HCT116 (cell line): Measurements from ENCODE around the gene BBC3. TPM values are rescaled to one million over a fixed set of nuclear protein-coding genes. Genes with fewer than 3 reads are reported as not detected.
A peak's percentile ranks its signal among the peaks of the same experiment; 100 is the strongest.

Source experiments
- ATAC-seq: fragments of 200-7000 bp; cut with Tn5 transposase; 2 replicates; pipeline ENCODE4 v1.9.1; 2020; ENCODE audit warnings: mild to moderate bottlenecking, moderate library complexity
- BruUV-seq: library from RNA; stranded (reverse); fragments of 400-500 nt; replicated peaks from 2 replicates; lab custom pipeline; 2021; lab: Mats Ljungman, UMichigan
- CTCF ChIA-PET: fragments of 300-600 bp; sonication (Branson Sonifier 250); formaldehyde crosslinking; loops from one replicate; lab custom pipeline; 2021; ENCODE audit warnings: antibody characterized with exemption; lab: Charles Lee
- POLR2A ChIA-PET: fragments of 300-600, 350-600 bp; sonication (Branson Sonifier 250); formaldehyde crosslinking; loops from one replicate; lab custom pipeline; 2021; ENCODE audit warnings: antibody characterized with exemption; lab: Charles Lee
- RAD21 ChIA-PET, 2 experiments: fragments of 300-600 bp; sonication (Branson Sonifier 250); formaldehyde crosslinking; loops; one replicate each; lab custom pipeline; 2023; ENCODE audit warnings: low total read pairs in 2 of 2; ENCODE audit not compliant: uncharacterized antibody in 2 of 2, unreplicated experiment in 2 of 2, low non-redundant PET in 1 of 2; lab: Charles Lee
- DNase-seq: peaks from one replicate; pipeline ENCODE4 v3.0.0-alpha.2; 2010; ENCODE audit warnings: low read depth, low spot score
- H2AFZ ChIP-seq: fragments of 200-600 bp; shearing (Covaris generic), sonication (generic); 2 replicates; pipeline ENCODE4 v1.6.1; 2017; ENCODE audit warnings: low read depth, mixed run types, mixed read lengths, antibody characterized with exemption, low read length; ENCODE audit not compliant: poor library complexity, severe bottlenecking
- H3K27ac ChIP-seq: 2 replicates; pipeline ENCODE4 v1.5.1; 2012; ENCODE audit warnings: low read depth, low read length
- H3K27me3 ChIP-seq: fragments of 200-600 bp; sonication (generic); 2 replicates; pipeline ENCODE4 v1.6.1; 2016; ENCODE audit warnings: mixed run types, low read length, mixed read lengths; ENCODE audit not compliant: insufficient read depth
- H3K36me3 ChIP-seq, 2 experiments: fragments of 200-500 bp in 1 of 2; fragments of 200-600 bp in 1 of 2; sonication (Bioruptor generic) in 1 of 2; sonication (generic) in 1 of 2; 2 replicates each; pipeline versions ENCODE4 v1.5.1 to v1.6.1; 2014 to 2016; ENCODE audit warnings: low read length in 2 of 2, inconsistent platforms in 1 of 2, mixed read lengths in 1 of 2, mixed run types in 1 of 2; ENCODE audit not compliant: insufficient read depth in 2 of 2, control insufficient read depth in 1 of 2
- H3K4me1 ChIP-seq, 2 experiments: fragments of 200-600 bp in 1 of 2; sonication (generic) in 1 of 2; 2 replicates each; pipeline versions ENCODE4 v1.5.1 to v1.6.1; 2012 to 2017; ENCODE audit warnings: low read length in 2 of 2, inconsistent platforms in 1 of 2, mild to moderate bottlenecking in 1 of 2, mixed read lengths in 1 of 2, mixed run types in 1 of 2, moderate library complexity in 1 of 2; ENCODE audit not compliant: insufficient read depth in 2 of 2, control insufficient read depth in 1 of 2
- H3K4me2 ChIP-seq: fragments of 200-600 bp; sonication (generic); 2 replicates; pipeline ENCODE4 v1.6.1; 2017; ENCODE audit warnings: mixed run types, low read length, mixed read lengths
- H3K4me3 ChIP-seq, 2 experiments: fragments of 200-600 bp in 1 of 2; sonication (generic) in 1 of 2; replicated peaks in 1 of 2; 2 replicates each; pipeline ENCODE4 v1.5.1; 2011 to 2016; ENCODE audit warnings: low read length in 2 of 2, control low read depth in 1 of 2, low read depth in 1 of 2, mild to moderate bottlenecking in 1 of 2, mixed read lengths in 1 of 2, mixed run types in 1 of 2
- H3K79me2 ChIP-seq: fragments of 200-600 bp; sonication (generic); 2 replicates; pipeline ENCODE4 v1.6.1; 2017; ENCODE audit warnings: mild to moderate bottlenecking, mixed run types, low read length, moderate library complexity, mixed read lengths; ENCODE audit not compliant: insufficient read depth
- H3K9ac ChIP-seq: fragments of 200-600 bp; sonication (generic); 2 replicates; pipeline ENCODE4 v1.6.1; 2016; ENCODE audit warnings: low read length, mixed read lengths
- H3K9me2 ChIP-seq: fragments of 200-600 bp; sonication (generic), shearing (Covaris generic); 2 replicates; pipeline ENCODE4 v1.6.1; 2017; ENCODE audit warnings: mixed run types, mild to moderate bottlenecking, moderate library complexity; ENCODE audit not compliant: insufficient read depth
- H3K9me3 ChIP-seq, 2 experiments: fragments of 200-500 bp in 1 of 2; fragments of 200-600 bp in 1 of 2; sonication (Bioruptor generic) in 1 of 2; sonication (generic) in 1 of 2; 2 replicates each; pipeline ENCODE4 v1.6.1; 2014 to 2017; ENCODE audit warnings: low read length in 2 of 2, mixed read lengths in 2 of 2, inconsistent platforms in 1 of 2, low read depth in 1 of 2, mild to moderate bottlenecking in 1 of 2, mixed run types in 1 of 2, moderate library complexity in 1 of 2; ENCODE audit not compliant: control insufficient read depth in 1 of 2, insufficient read depth in 1 of 2
- H4K20me1 ChIP-seq: fragments of 200-600 bp; sonication (generic), shearing (Covaris generic); 2 replicates; pipeline ENCODE4 v1.6.1; 2017; ENCODE audit warnings: mixed run types, mild to moderate bottlenecking, moderate library complexity; ENCODE audit not compliant: insufficient read depth
- CBX3 ChIP-seq: IDR thresholded peaks from 2 replicates; pipeline ENCODE4 v1.6.1; 2012; ENCODE audit warnings: low read depth
- ELF1 ChIP-seq: IDR thresholded peaks from 2 replicates; pipeline ENCODE4 v1.6.1; 2012; ENCODE audit warnings: low read depth, borderline replicate concordance
- EZH2 ChIP-seq: fragments of 200-600 bp; sonication (generic); IDR thresholded peaks from 2 replicates; pipeline ENCODE4 v1.6.1; 2017; ENCODE audit warnings: antibody characterized with exemption, mixed run types
- FOSL1 ChIP-seq: IDR thresholded peaks from 2 replicates; pipeline ENCODE4 v1.6.1; 2012; ENCODE audit warnings: low read depth
- JUND ChIP-seq: IDR thresholded peaks from 2 replicates; pipeline ENCODE4 v1.6.1; 2012
- MAX ChIP-seq: IDR thresholded peaks from 2 replicates; pipeline ENCODE4 v1.6.1; 2012
- POLR2A ChIP-seq: IDR thresholded peaks from 2 replicates; pipeline ENCODE4 v1.7.0; 2011; ENCODE audit warnings: borderline replicate concordance; ENCODE audit not compliant: insufficient read depth, insufficient read length; ENCODE audit errors: extremely low read depth
- POLR2AphosphoS5 ChIP-seq: IDR thresholded peaks from 2 replicates; pipeline ENCODE4 v1.6.1; 2011; ENCODE audit warnings: mild to moderate bottlenecking, low read depth, low read length, moderate library complexity
- RAD21 ChIP-seq: IDR thresholded peaks from 2 replicates; pipeline ENCODE4 v1.6.1; 2012; ENCODE audit warnings: low read depth, mild to moderate bottlenecking
- SIN3A ChIP-seq: IDR thresholded peaks from 2 replicates; pipeline ENCODE4 v1.6.1; 2012; ENCODE audit warnings: low read depth
- SP1 ChIP-seq: IDR thresholded peaks from 2 replicates; pipeline ENCODE4 v1.6.1; 2012; ENCODE audit warnings: low read depth
- intact Hi-C: fragments of 100-400 bp; cut with micrococcal nuclease; formaldehyde crosslinking; loops from 2 replicates; pipeline ENCODE4 v1.10.0; 2022
- total RNA-seq: library from RNA; stranded (reverse); gene quantifications from one replicate; pipeline ENCODE4 v1.2.1, GENCODE V29; 2021; ENCODE audit not compliant: unreplicated experiment
- TF ChIP-seq, protein P1 (sequence below): IDR thresholded peaks from 2 replicates; pipeline ENCODE4 v1.6.1; 2011; ENCODE audit warnings: mild to moderate bottlenecking, low read length, moderate library complexity; ENCODE audit not compliant: insufficient replicate concordance; ENCODE audit errors: extremely low read depth

BBC3 gene
- total RNA-seq, 1 experiment from 2014 or later: 45.0 TPM

GRCh38 chr19:47210180-47210490 is 20.9 kb downstream of the BBC3 start (continued):
- TF ChIP-seq, protein P1, sequence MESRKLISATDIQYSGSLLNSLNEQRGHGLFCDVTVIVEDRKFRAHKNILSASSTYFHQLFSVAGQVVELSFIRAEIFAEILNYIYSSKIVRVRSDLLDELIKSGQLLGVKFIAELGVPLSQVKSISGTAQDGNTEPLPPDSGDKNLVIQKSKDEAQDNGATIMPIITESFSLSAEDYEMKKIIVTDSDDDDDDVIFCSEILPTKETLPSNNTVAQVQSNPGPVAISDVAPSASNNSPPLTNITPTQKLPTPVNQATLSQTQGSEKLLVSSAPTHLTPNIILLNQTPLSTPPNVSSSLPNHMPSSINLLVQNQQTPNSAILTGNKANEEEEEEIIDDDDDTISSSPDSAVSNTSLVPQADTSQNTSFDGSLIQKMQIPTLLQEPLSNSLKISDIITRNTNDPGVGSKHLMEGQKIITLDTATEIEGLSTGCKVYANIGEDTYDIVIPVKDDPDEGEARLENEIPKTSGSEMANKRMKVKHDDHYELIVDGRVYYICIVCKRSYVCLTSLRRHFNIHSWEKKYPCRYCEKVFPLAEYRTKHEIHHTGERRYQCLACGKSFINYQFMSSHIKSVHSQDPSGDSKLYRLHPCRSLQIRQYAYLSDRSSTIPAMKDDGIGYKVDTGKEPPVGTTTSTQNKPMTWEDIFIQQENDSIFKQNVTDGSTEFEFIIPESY: no peak

GRCh38 chr19:47209319-47210179 is 21.4 kb downstream of the BBC3 start:
- no peak for TF ChIP-seq POLR2A
- TF ChIP-seq JUND: no peak
- TF ChIP-seq MAX: no peak
- TF ChIP-seq RAD21: no peak
- no peak for TF ChIP-seq CBX3
- TF ChIP-seq SP1: no peak
- TF ChIP-seq, protein P1: no peak
- TF ChIP-seq POLR2AphosphoS5: no peak
- TF ChIP-seq SIN3A: no peak
- TF ChIP-seq ELF1: no peak
- TF ChIP-seq FOSL1: no peak
- no peak for TF ChIP-seq EZH2
- RAD21 ChIA-PET: interaction anchor here (0.6 to 2.9 kb wide), 3 partner anchors 35 to 78 kb away, joined by 3 to 14 read pairs (median 13); no protein-coding TSS in a partner anchor
- Histone ChIP-seq H3K9me3 (no peaks in the 10 kb centered on the region), H3K4me3 (no peak overlapping the region), H2AFZ (no peak overlapping the region), H3K27ac (peak overlapping the region; percentile 12), H3K9me2 (no peaks in the 10 kb centered on the region), H3K36me3 (peaks cover 26 to 57% of the 10 kb centered on the region in 2 experiments; a peak in 3 of 4 replicates), H3K4me2 (no peak overlapping the region), H3K27me3 (no peaks in the 10 kb centered on the region), H3K79me2 (no peaks in the 10 kb centered on the region; the same call in 1 of the 2 replicates), H4K20me1 (no peaks in the 10 kb centered on the region), H3K9ac (no peak overlapping the region), H3K4me1 (peaks cover 5 to 12% of the 10 kb centered on the region in 2 experiments; a peak in 3 of 4 replicates)
- no peak for ATAC-seq
- intact Hi-C loops: loop anchor here (1.0 kb wide), 1 partner anchor 35 kb away; no protein-coding TSS in a partner anchor
- CTCF ChIA-PET: interaction anchor here (0.9 to 6.0 kb wide), 9 partner anchors 9 to 196 kb away, joined by 3 to 103 read pairs (median 10); partner anchors contain the start of gene CCDC9
- POLR2A ChIA-PET: interaction anchor here (1.2 to 3.7 kb wide), 2 partner anchors 17 to 34 kb away, joined by 3 to 39 read pairs; no protein-coding TSS in a partner anchor
- BruUV-seq: TSS peak; percentile 80
- no peak for DNase-seq
